GM18526 (cell line): ENCODE measurements around the gene MAGEA10.

Experiments used
- POLR2A ChIP-seq: IDR thresholded peaks from 3 replicates; pipeline ENCODE4 v1.6.1; 2011; ENCODE audit not compliant: insufficient read length; ENCODE audit errors: extremely low read depth

Gene MAGEA10

GRCh38 chrX:152103866-152104265 is 34.5 kb downstream of the MAGEA10 start:
- TF ChIP-seq POLR2A: no peak

GRCh38 chrX:152086141-152086540 is 52.2 kb downstream of the MAGEA10 start:
- TF ChIP-seq POLR2A: no peak
